HG02623 (cell line): ENCODE data around the gene POLR2E.
"Not testable (repeated sequence)": the region's sequence is repeated elsewhere in the genome, so short reads cannot be mapped to it uniquely, and the experiment has no call there.

Experiments used
- ATAC-seq: cut with Tn5 transposase; IDR thresholded peaks from one replicate; pipeline ENCODE4 v1.9.1; 2021; ENCODE audit warnings: moderate library complexity; ENCODE audit not compliant: unreplicated experiment

The POLR2E gene

DNA sequence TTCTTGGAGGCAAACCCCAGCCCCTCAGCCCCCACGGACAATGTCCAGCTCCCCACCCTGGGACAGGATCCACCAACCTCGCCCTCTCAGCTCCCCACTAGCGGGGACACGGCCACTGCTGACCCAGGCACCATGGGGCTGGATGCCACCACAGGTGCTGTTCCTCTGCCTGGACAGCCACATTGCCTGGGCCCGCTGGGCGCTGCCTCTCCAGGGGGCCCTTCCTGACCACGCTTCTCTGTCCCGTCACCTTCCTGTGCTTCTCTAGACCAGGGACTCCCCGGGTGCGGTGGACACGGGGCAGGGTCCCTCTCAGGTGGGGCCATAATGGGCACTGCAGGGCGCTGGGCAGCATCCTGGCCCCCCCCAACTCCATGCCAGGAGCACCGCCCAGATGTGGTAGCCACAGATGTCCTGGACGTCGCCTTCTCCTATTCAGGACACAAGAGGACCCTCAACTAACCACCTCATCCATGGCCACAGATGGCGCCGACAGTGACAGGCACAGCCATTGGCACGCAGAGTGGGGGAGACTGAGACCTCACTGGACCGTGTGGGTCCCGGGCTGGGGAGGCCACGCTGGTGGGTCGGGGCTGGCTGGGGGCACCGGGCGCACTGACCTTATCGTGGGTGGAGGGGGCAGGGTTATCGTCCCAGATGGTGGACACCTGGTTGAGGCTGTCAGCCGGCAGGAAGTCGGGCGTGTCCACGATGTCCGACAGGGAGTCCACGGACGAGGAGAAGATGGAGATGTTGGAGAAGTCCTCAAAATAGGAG lies 32.0 kb upstream of the POLR2E start:
- no peak for ATAC-seq

DNA sequence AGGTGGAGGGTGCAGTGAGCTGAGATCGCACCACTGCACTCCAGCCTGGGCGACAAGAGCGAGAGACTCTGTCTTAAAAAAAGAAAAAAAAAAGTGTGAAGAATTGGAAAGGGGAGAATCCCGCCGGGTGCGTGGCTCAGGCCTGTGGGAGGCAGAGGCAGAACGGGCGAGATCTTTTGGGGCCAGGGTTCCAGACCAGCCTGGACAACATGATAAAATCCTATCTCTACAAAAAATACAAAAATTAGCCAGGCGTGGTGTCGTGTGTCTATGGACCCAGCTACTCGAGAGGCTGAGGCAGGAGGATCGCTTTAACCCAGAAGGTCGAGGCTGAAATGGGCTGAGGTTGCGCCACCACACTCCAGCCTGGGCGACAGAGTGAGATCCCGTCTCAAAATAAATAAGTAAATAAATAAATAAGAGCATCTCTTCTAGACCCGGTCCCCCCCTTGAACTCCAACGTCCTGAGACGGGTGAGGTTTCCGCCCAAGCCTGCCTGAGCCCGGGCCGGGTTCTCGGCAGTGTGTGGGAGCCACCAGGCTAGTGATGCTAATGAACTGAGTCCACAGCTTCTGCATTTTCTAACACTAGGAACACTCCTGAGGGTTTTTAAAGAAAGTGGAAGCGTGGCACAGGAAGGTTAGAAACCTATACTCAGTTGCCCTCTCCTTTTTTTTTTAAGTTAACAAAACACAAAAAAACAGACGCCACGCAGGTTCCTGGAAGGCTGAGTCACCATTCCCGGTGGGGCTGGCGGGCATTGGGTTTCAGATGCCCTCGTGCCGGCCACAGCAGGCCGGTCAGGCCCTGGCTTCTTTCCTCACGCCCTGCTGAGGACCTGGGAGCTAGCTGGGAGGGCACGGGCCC lies 30.7 kb upstream of the POLR2E start:
- no peak for ATAC-seq

DNA sequence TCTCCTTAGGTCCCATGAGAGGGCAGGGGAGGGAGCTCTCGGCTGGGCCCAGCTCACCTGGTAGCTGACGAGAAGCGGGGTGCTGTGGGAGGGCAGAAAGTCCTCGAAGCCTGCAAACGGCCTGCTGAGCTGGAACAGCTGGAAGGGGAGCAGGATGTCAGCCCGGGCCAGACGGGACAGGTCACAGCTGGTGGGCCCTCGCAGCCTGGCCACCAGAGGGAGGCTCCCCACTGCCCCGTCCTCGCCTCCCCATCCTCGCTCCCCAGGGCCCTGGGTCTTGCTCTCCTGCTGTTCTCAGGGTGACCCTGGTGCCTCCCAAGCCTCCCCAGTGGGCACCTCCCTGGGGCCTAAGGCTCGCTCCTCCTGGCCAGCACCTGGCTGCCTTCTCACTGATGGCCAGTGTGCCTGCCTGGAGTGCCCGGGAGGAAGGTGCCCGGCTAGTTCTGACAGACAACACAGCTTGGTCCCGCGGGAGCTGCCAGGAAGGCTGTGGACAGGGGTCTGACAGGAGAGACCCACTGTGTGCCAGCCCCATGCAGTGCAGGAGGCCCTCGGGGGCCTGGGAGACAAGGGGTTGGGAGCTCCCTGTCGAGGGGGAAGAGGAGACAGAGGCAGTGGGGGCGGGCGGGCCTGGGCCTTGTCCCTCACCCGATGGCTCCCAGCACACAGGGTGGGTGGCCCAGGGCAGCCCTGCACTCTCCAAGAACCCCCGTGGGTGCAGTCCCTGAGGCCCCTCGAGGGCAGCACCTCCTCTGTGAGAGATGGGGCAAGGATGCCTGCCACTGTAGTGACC lies 28.9 kb upstream of the POLR2E start:
- ATAC-seq: no peak

DNA sequence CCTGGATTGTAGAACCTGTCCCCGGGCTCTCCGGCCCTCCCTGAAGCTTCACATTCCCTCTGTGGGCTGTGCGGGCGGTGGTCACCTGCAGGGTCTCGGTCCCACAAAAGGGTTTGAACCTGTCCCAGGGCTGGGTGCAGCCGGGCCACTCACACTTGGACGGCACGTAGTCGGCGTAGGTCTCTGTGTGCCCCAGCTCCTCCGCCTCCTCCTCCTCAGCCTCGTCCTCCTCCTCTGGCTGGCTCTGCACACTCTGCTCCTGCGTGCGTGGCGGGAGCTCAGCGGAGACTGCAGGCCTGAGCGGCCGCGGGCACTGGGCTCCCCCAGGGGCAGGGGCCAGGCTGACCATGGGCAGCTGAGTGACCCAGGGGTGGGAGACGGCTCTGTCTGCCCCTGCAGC lies 28.2 kb upstream of the POLR2E start:
- ATAC-seq: no peak

DNA sequence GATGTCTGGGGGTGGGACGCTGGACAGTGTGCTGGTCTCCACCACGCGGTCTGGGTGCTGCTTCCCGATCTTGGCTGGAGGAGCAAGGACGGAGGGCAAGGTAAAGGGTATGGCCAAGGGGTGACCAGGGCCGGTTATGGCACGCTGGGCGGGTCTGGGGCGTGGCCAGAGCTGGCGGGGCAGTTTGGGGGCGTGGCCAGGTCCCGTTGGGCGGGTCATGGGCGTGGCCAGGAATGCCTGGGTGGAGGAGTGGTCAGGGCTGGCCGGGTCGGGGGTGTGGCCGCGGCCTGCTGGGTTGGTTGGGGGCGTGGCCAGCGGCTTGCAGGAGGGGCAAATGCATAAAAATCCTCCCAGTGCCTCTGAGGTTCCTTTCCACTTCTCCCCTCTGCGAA lies 27.8 kb upstream of the POLR2E start:
- ATAC-seq: no peak

DNA sequence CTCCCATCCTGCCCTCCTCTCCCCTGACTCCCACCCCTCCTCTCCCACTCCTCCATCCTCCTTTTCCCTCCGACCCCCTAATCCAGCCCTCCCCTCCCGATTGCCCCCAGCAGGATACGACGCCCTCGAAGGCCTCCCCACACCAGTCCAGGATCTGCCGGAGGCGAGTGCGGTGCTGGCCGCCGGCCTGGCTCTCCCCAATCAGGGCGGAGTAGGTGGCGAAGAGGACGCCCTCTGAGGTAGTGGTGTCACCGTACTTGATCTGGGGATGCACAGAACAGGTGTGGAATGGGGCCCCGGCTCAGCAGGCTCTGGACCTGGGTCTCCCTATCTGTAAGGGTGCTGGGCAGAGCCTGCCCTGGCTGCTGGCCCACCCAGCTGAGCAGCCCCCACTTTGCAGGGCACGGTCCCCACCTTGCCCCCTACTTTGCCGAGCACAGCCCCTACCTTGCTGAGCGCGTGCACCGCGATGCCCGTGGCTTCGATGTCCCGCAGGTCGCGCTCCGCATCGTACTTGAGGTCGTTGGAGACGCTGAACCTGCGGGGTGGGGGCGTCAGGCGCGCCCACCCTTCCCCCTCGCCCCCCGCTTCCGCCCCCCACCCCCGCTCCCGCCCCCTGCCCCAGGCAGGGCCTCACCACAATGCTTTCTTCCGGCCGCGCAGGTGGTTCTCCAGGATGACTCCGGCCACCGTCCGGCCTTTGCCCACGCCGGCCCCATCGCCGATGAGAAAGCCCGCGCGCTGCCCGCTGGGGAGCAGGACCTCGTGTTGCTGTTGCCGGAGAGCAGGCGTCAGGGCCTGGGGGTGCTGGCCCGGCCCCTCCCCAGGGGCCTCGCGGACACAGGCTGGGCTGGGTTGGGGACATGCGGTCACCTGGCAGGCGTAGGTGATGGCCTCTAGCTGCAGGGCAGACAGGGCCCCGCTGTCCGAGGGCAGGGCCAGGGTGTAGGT lies 27.1 kb upstream of the POLR2E start:
- ATAC-seq: no peak

DNA sequence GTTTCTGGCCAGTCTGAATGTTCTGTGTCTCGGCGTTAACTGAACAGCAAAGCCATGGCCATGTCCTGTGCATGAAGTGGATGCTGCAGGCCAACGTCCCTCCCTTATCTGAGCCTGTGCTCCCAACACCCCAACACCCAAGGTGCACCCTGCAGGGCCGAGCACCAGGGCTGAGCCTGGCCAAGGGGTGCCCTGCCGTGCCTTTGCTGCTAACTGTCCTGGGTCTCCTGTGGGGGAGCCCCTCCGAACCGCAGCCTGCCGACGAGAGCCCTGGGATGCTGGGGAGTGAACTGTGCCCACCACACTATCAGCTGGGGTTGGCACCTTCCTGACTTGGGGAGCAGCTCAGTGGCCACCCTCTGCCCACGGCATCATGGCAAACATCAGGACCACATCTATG lies 26.2 kb upstream of the POLR2E start:
- ATAC-seq: no peak

DNA sequence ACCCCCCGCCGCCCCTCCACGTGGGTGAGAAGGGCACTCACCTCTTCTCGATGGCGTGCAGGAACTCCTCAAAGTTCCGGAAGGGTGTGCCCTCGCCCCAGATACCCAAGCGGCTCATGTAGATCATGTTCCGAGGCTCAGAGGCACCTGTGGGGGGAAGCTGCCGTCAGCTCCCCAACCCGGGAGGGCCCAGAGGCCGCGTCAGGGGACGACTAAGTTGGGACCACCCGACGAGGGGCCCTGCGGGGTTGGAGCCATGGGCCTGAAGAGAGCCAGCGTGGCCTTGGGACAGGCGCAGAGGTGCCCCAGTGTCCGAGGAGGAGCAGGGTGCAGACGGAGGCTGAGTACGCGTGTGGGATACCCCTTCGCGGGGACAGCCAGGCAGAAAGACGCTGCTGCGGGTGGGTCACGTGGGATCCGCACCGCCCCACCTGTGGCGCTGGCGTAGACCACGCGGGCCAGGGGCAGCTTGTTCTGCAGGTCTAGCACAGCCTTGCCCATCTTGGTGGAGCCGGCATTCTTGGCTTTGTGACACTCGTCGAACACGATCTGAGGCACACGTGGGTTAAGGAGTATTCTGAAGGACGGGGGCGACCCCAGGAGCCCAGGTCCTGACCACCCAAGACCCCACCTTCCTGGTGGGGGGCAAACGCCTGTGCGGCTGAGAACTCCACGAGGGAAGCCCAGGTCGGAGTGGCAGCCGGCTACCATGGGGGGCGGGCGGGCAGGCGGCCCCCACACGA lies 24.5 kb upstream of the POLR2E start:
- no peak for ATAC-seq

DNA sequence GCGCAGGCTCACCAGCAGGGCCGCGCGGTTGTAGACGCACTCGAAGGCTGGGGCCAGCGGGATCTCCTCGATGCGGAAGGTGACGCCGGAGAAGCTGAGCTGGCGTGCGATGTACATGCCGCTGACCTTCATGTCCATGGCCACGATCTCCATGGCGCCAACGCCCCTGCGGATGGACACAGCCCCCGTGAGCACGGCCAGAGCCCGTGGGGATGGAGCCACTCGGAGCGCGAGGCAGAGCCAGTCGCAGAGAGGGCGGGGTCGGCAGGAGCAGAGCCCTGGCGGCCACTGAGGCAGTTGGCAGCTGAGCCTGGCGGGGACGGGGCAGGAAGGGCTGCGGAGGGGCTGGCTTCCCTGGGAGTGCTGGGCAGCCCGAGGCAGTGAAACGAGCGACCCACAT lies 23.8 kb upstream of the POLR2E start:
- no peak for ATAC-seq

DNA sequence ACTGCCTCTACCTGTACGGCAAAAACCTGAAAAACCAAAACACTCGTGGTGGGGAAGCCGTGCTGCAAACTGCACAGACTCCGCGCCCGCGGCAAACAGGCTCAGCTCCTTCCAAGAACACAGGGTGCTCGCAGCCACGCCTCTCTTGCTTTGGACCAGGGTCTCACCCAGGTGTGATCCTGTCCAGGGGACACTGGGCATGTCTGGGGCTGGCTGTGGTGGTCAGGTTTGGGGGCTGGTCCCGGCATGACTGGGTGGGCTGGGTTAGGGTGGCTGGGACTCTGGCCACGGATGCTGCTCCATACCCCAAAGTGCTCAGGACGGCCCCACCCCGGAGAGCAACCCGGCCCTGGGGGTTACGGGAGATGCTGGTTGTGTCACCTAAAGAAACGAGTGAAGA lies 22.5 kb upstream of the POLR2E start:
- no peak for ATAC-seq

DNA sequence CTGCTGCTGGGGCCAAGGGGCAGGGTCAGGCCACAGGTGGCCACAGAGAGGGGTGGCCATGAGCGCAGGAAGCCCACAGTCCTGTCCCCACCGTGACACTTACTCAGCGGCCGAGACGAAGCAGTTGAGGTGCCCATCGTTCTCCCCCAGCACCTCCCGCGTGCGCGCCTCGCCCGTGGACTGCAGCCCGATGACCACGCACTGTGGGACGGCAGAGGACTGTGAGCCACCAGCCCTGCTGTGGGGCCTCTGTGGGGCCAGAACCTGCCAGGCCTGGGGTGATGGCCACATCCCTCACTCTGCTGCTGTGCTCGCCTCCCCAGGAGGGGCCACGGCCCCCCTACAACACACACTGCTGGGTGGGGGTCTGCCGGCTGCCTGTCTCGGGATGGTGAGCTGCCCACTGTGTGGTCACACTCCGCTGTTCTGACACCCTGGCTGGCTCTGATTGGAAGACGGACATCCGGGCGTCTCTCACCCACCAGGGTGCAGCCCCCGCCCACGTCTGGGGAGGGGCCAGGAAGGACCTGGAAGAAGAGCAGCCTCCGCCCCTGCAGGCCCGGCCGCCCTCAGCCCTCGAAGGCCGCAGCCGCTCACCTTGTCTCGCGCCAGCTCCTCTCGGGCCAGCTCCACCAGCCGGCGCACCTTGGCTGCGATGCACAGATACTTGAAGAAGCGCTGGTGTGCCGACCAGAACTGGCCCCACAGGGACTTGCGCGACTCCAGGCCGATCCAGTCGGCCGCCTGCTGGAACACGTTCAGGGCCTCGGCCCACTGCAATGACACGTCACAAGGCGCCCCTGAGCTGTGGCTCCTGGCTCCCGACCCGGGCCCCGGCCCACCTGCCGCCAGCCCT lies 21.8 kb upstream of the POLR2E start:
- no peak for ATAC-seq

DNA sequence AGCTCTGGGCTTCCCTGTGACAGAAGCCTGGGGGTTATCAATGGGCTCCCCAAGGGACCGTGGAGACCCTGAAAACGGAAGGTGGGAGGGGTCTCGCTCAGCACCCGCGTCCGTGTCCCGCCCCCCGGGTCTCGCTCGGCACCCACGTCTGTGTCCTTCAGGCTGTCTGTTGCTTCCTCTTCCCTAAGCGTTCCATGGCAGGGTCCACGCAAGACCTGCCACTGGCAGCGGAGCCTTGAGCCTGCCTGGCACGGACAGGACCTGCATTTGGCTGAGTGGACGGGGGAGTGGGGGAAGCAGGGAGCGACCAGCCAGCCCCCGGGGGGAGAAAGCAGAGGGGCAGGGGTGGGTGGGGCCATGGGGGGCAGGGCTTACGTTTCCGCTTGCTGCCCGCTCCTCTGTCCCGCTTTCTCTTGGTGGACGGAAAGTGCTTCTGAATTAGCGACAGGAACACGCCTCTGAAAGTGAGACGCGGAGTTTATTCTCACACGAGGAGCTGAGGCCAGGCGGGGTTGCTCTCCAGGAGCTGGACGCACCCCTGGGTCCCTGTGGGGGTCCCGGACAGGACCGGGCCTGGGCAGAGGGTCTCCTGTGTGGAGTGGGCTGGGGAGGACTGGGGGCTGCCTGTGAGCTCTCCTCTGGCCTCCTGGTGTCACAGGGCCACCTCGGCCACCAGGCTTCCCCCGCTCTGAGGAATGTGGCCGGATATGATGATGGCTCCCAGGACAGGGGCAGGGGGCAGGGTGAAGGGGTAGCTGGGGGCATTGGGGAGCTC lies 20.7 kb upstream of the POLR2E start:
- ATAC-seq: no peak

DNA sequence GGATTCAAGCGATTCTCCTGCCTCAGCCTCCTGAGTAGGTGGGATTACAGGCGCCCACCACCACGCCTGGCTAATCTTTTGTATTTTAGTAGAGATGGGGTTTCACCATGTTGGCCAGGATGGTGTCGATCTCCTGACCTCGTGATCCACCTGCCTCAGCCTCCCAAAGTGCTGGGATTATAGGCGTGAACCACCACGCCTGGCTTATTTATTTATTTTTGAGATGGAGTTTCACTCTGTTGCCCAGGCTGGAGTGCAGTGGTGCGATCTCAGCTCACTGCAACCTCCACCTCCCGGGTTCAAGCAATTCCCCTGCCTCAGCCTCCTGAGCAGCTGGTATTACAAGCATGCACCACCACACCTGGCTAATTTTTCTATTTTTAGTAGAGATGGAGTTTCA lies 19.6 kb upstream of the POLR2E start:
- ATAC-seq: not testable (repeated sequence)

DNA sequence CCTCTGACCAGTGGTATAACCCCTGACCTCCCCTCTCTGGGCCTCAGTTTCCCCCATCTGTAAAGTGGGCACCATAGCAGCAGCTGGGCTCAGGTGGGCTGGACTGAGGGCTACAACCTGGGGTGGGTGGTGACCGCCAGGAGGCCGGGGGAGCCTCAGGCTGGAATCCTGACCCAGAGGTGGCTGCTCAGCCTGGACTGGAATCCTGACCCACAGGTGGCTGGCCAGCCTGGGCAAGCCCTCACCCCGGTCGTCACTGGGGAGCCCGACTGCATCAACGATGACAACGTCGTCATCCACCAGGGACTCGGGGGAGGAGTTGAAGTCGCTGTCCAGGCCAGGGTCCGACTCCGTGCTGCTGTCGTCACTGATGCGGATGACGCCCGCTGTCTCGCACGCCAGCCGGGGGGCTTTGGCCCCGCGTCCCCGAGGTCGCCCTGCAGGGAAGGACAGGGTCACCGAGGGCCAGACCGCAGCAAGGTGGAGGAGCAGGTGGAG lies 18.9 kb upstream of the POLR2E start:
- no peak for ATAC-seq

DNA sequence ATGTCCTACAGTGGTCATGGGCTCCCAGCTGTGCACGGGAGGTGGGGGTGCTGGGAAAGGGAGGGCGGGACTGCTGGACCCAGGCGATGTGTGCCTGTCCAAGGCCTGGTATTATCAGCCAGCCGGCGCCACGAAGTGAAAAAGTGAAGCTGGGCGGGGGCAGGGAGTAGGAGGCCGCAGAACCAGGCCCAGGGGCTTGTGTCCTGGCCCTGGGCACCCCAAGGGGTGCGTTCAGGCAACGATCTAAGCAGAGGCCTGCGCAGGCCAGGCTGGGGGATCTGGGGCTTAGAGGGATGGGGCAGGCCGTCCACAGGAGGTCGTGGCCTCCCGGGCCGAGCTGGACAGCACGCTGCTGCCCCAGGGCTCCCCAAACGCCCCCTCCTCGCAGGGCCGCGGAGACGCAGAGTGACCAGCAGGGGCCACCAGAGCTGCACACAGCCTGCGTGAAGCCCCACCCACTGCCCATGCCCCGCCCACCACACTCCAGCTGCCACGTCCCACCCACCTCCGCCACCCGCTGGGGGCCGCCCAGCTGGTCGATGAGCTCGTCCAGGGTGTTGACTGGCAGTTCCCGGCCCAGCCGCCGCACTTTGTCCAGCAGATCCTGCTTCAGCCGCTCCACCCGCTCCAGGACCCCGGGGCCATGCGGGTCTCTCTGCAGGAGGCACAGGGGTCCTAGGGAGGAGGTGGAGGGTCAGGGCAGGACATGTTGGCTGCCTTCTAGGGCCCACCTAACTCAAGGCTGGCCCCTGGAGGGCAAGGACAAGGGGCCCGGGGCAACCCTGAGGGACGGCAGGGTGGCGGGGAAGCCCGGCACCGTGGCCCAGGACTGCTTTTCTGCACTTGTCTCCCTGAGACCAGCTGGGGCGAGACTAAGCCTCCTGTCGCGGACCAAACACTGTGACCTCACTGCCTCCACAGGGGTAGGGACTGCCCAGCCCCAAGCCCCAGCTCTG lies 18.1 kb upstream of the POLR2E start:
- no peak for ATAC-seq

DNA sequence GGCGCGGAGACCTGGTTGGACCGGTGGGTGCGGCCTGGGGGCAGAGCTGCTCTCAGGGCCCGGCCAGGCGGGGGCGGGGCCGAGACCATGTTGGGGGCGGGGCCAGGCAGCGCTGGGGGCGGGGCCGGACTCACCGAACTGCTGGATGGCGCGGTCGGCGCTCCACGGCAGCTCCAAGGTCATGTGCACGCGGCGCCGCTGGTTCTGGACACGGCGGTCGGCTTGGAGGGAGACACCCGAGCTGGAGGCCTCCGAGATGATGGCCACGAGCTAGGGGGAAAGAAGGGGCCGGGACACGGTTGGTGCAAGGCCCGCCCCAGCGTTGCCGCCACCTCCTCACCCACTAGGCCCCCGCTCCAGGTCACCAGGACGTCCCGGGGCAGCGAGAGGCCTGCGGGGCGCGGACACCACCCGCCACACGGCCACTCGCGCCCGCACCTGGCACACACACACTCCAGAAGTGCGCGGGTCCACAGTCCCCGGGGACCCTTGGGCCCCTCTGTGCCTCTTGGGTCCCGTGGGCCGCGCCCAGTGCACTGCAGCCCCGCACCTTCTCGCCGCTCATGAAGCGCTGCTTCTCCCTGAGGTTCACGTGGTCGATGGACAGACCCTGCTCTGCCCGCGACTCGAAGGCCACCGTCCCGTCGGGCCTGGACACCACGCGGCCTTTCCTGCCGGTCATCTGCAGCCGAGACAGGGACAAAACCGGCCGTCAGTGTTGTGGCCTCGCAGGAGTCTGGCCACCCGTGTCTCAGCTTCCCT lies 17.3 kb upstream of the POLR2E start:
- no peak for ATAC-seq
